Tibial nerve (tissue), 4 donors: ENCODE results near the gene SYCE1L. TPM values are rescaled to one million over a fixed set of nuclear protein-coding genes. Genes with fewer than 3 reads are reported as not detected.
A peak's percentile ranks its signal among the peaks of the same experiment; 100 is the strongest.
"Not testable (repeated sequence)": the region's sequence is repeated elsewhere in the genome, so short reads cannot be mapped to it uniquely, and the experiment has no call there.

ENCODE experiments used
- DNase-seq, 2 donors: peaks; one replicate each; pipeline ENCODE4 v3.0.0-alpha.2; 2019; ENCODE audit warnings: low spot score in 2 of 2
- H3K27ac ChIP-seq, 4 donors: fragments of 200-600 bp; sonication (generic) in 3 of 4; one replicate each; pipeline ENCODE4 v1.5.1; 2017 to 2019; ENCODE audit warnings: mild to moderate bottlenecking in 1 of 4
- H3K27me3 ChIP-seq, 2 donors: fragments of 200-600 bp; sonication (generic) in 1 of 2; one replicate each; pipeline versions ENCODE4 v1.5.1 to v1.6.0; 2017 to 2019
- H3K36me3 ChIP-seq, 3 donors: fragments of 200-600 bp; sonication (generic); one replicate each; pipeline ENCODE4 v1.5.1; 2018 to 2019
- H3K4me1 ChIP-seq, 4 donors: fragments of 200-600 bp; sonication (generic) in 3 of 4; one replicate each; pipeline ENCODE4 v1.5.1; 2017 to 2019
- H3K4me3 ChIP-seq, 4 donors: fragments of 200-600 bp; sonication (generic) in 3 of 4; one replicate each; pipeline ENCODE4 v1.5.1; 2017 to 2019; ENCODE audit warnings: mild to moderate bottlenecking in 1 of 4, moderate library complexity in 1 of 4
- H3K9me3 ChIP-seq, 4 donors: fragments of 200-600 bp; sonication (generic) in 3 of 4; one replicate each; pipeline ENCODE4 v1.5.1; 2017 to 2019
- CTCF ChIP-seq, 5 experiments: fragments of 200-600 bp in 3 of 5; fragments of 450-650 bp in 2 of 5; sonication (generic) in 3 of 5; IDR thresholded peaks; one replicate each; pipeline ENCODE4 v1.5.1; 2016 to 2019; ENCODE audit warnings: antibody characterized with exemption in 5 of 5, mild to moderate bottlenecking in 3 of 5, moderate library complexity in 2 of 5
- EP300 ChIP-seq, 2 donors: sonication (generic); formaldehyde crosslinking; IDR thresholded peaks; one replicate each; pipeline ENCODE4 v1.6.1; 2017; ENCODE audit warnings: antibody characterized with exemption in 2 of 2, mild to moderate bottlenecking in 1 of 2
- POLR2A ChIP-seq, 2 donors: fragments of 450-650 bp; IDR thresholded peaks; one replicate each; pipeline ENCODE4 v1.6.1; 2017; ENCODE audit warnings: antibody characterized with exemption in 2 of 2, mild to moderate bottlenecking in 2 of 2, moderate library complexity in 2 of 2
- WGBS, 2 donors: methylation state at CpG; one replicate each; pipeline ENCODE4 v1.1.5; 2018; 5-methylcytosine and 5-hydroxymethylcytosine counted together
- total RNA-seq, 4 donors: library from RNA; depleted of rRNA; stranded (reverse); fragments of >200 nt; gene quantifications; one replicate each; pipeline ENCODE4 v1.1.0, GENCODE V29; 2016

SYCE1L gene
- total RNA-seq, 4 donors from 2014 or later = 4.8 TPM; not detected in 3

GRCh38 chr16:77233799-77234519, 34.8 kb downstream of the SYCE1L start:
- DNase-seq = no peak
- Histone ChIP-seq H3K36me3 (no peaks in the 10 kb centered on the region), H3K27me3 (peaks cover 0 to 5% of the 10 kb centered on the region in 2 donors), H3K9me3 (no peaks in the 10 kb centered on the region), H3K27ac (no peak overlapping the region), H3K4me1 (peaks cover 0 to 7% (median 0%) of the 10 kb centered on the region in 4 donors), H3K4me3 (no peak overlapping the region)
- TF ChIP-seq POLR2A (IDR thresholded peaks at IDR 0.05) (no peak), CTCF (IDR thresholded peaks at IDR 0.05) (no peak), EP300 (IDR thresholded peaks at IDR 0.05) (no peak)
- WGBS, 2 donors = 75 to 80% methylated on average over 9 of the region's 9 CpGs

DNA sequence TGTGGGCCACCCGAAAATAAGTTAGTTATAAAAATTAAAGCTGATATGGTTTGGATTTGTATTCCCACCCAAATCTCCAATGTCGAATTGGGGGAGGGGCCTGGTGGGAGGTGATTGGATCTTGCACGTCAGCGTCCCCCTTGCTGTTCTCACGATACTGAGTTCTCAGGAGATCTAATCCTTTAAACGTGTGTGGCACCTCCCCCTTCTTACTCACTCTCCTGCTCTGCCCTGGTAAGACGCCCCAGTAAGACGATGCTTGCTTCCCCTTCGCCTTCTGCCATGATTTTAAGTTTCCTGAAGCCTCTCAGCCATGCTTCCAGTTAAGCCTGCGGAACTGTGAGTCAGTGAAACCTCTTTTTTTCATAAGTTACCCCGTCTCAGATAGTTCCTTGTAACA, 35.4 kb downstream of the SYCE1L start:
- no peak overlapping the region for H3K4me3 ChIP-seq
- TF ChIP-seq CTCF (IDR thresholded peaks at IDR 0.05) (no peak), EP300 (IDR thresholded peaks at IDR 0.05) (no peak), POLR2A (IDR thresholded peaks at IDR 0.05) (no peak)
- DNase-seq = no peak
- 50 to 54% methylated on average over 11 of the region's 11 CpGs for WGBS, 2 donors
- no peaks in the 10 kb centered on the region for H3K9me3 ChIP-seq
- no peak overlapping the region for H3K27ac ChIP-seq
- peaks cover 0 to 7% (median 0%) of the 10 kb centered on the region in 4 donors for H3K4me1 ChIP-seq
- no peaks in the 10 kb centered on the region for H3K36me3 ChIP-seq
- peaks cover 0 to 5% of the 10 kb centered on the region in 2 donors for H3K27me3 ChIP-seq

GRCh38 chr16:77236063-77236511, 36.9 kb downstream of the SYCE1L start:
- DNase-seq = peak; percentile 61 to 88
- TF ChIP-seq CTCF (IDR thresholded peaks at IDR 0.05) (peak; percentile 96 to 99 (median 98)), EP300 (IDR thresholded peaks at IDR 0.05) (no peak)
- Histone ChIP-seq H3K9me3 (no peaks in the 10 kb centered on the region), H3K27ac (no peak overlapping the region), H3K36me3 (no peaks in the 10 kb centered on the region), H3K4me1 (peaks cover 0 to 7% (median 0%) of the 10 kb centered on the region in 4 donors), H3K4me3 (peak overlapping the region in 2 of 4 donors; percentile 8 to 11), H3K27me3 (peaks cover 0 to 5% of the 10 kb centered on the region in 2 donors)
- 2 to 3% methylated on average over 15 to 19 of the region's 21 CpGs for WGBS, 2 donors

- H3K27me3 ChIP-seq = peaks cover 0 to 5% of the 10 kb centered on the region in 2 donors
- H3K36me3 ChIP-seq = no peaks in the 10 kb centered on the region
- no peak overlapping the region for H3K4me3 ChIP-seq
- H3K9me3 ChIP-seq = no peaks in the 10 kb centered on the region
- no peak overlapping the region for H3K27ac ChIP-seq
- peaks cover 0 to 7% (median 0%) of the 10 kb centered on the region in 4 donors for H3K4me1 ChIP-seq
- 85 to 87% methylated on average over 5 of the region's 5 CpGs for WGBS, 2 donors
- no peak for TF ChIP-seq POLR2A (IDR thresholded peaks at IDR 0.05)
- no peak for TF ChIP-seq EP300 (IDR thresholded peaks at IDR 0.05)
- TF ChIP-seq CTCF (IDR thresholded peaks at IDR 0.05) = no peak
- no peak for DNase-seq
Observed at GRCh38 chr16:77238593-77238992, 39.4 kb downstream of the SYCE1L start.

DNA sequence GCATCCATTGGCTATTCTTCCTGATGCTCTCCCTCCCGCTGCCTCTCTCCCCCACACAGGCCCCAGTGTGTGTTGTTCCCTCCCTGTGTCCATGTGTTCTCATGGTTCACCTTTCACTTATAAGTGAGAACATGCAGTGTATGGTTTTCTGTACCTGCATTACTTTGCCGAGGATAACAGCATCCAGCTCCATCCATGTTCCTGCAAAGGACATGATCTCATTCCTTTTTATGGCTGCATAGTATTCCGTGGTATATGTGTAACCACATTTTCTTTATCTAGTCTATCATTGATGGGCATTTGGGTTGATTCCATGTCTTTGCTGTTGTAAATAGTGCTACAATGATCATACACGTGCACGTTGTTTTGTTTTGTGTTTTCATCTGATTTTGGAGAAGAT, 43.3 kb downstream of the SYCE1L start:
- WGBS, 2 donors = 94 to 95% methylated on average over 5 of the region's 5 CpGs
- H3K4me1 ChIP-seq = not testable (repeated sequence)

More for the DNA sequence above, 43.3 kb downstream of the SYCE1L start:
- not testable (repeated sequence) for DNase-seq, H3K9me3 ChIP-seq, H3K27me3 ChIP-seq, H3K36me3 ChIP-seq, H3K4me3 ChIP-seq, H3K27ac ChIP-seq
